Hindlimb muscle (tissue), 1 donor: ENCODE measurements around the gene KCNQ1. TPM values are rescaled to one million over a fixed set of nuclear protein-coding genes. Genes with fewer than 3 reads are reported as not detected.

Source experiments
- DNase-seq: peaks from one replicate; pipeline ENCODE4 v3.0.0-alpha.2; 2013
- polyA plus RNA-seq: library from polyadenylated mRNA; unstranded; fragments of 120-200 nt; gene quantifications from one replicate; pipeline ENCODE4 v1.2.1, GENCODE V29; 2013; ENCODE audit not compliant: insufficient read length

The KCNQ1 gene
- polyA plus RNA-seq, 1 donor: 2.9 TPM

- no peak for DNase-seq
Observed at GRCh38 chr11:2445746-2446551, 1.1 kb downstream of the KCNQ1 start.

DNA sequence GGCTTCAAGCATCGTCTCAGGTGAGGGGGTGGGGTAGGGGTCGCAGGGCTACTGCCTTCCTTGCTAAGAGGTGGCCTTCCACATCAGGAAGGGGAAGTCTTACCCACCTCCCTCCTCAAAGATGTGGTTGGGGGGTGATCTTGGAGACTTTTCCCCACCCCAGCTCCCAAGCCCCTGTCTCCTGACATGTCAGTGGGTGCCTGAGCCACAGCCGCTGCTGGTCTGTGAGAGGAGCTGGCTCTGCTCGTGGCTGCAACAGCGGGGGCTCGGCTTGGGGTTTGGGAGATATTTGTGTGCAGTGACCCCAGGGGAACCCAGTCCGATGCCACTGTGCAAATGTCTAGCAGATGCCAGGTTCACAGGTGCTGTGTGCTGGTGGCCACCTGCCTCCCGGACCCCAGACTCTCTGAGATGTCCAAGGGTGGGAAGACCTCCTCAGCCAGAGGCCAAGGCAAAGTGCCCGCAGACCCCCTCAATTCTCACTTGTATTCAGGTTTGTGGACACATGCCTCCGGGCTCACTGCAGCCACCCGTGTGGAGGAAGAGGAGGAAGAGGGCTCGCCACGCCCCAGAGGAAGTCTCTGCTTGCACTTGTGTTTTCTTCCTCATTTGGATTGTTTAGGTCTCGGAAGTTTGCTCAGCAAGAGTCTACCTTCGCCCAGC, 1.9 kb downstream of the KCNQ1 start:
- no peak for DNase-seq

- no peak for DNase-seq
Observed at GRCh38 chr11:2447253-2447950, 2.6 kb downstream of the KCNQ1 start.

- DNase-seq: no peak
Observed at GRCh38 chr11:2447951-2448650, 3.3 kb downstream of the KCNQ1 start.

GRCh38 chr11:2448661-2449547, 4.1 kb downstream of the KCNQ1 start:
- no peak for DNase-seq

- no peak for DNase-seq
Observed at GRCh38 chr11:2449548-2450320, 4.9 kb downstream of the KCNQ1 start.

DNA sequence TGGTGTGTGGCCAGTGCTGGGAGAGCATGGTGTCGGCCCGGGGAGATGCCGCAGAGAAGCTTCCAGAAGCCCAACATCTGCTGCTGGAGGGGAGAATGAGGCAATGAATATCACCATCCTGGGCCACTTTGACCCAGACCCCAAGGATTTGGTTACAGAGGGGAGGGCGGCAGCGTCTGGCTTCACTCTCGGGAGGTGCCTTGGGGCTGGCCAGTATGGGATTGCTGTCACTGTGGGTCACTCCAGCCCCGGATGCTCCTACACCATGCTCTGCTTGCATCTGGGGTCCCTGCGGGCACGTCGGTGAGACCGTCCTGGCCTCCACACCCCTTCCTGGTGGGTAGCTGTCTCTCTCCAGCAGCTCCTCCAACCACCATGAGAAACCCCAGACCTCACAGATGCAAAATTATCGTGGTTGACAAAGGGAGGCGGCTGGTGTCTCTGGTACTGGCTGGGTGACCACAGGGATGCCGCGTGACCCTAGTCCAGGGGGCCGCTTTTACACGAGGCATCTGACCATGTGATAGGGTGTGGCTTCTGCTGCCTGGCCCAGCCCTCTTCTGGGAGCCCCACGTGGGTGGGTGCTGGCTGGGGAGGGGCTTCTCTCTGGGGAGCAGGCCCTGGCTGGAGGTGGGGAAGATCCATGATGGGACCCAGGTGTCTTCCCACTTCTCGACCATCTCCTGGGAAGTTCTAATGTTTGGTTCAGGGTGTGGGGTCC, 5.7 kb downstream of the KCNQ1 start:
- DNase-seq: no peak

- DNase-seq: no peak
Observed at GRCh38 chr11:2451336-2451735, 6.5 kb downstream of the KCNQ1 start.

GRCh38 chr11:2451916-2452315, 7.1 kb downstream of the KCNQ1 start:
- no peak for DNase-seq

GRCh38 chr11:2452321-2453012, 7.7 kb downstream of the KCNQ1 start:
- peak; percentile 13 for DNase-seq

- no peak for DNase-seq
Observed at GRCh38 chr11:2453436-2453835, 8.6 kb downstream of the KCNQ1 start.

GRCh38 chr11:2458321-2458720, 13.5 kb downstream of the KCNQ1 start:
- DNase-seq: no peak

DNA sequence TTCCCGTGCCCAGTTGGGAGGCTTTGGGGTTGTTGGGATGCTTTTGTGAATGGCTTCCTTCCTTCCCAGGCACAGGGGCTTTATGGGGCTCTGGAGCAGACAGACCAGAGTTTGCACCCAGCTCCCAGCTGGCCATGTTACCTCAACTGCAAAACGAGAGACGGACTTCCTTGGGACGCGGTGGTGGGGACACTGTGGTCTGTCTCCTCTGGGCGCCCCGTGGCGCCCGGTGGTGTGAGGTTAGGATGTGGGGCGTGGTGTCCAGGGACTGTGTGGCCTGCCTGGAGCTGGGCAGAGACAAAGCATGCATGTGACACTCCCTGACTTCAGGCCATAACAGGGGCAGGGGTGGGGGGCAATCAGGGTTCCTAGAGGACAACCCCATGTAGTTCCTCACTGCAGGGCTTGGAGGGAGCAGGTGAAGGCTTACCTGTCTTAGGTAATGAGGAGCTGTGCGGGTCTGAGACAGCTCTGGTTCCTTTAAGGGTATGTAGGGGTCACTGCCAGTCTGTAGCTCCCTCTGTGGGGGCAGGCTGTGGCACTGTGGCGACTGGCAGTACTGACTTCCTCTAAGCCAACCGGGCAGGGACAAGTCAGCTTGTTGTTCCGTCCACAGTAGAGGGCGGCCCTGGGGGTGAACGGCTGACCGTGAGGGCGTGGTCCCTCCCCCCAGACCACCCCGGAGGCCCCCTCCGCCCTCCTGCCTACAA, 14.4 kb downstream of the KCNQ1 start:
- no peak for DNase-seq

GRCh38 chr11:2459796-2460531, 15.2 kb downstream of the KCNQ1 start:
- no peak for DNase-seq

- no peak for DNase-seq
Observed at GRCh38 chr11:2460540-2461252, 15.9 kb downstream of the KCNQ1 start.

DNA sequence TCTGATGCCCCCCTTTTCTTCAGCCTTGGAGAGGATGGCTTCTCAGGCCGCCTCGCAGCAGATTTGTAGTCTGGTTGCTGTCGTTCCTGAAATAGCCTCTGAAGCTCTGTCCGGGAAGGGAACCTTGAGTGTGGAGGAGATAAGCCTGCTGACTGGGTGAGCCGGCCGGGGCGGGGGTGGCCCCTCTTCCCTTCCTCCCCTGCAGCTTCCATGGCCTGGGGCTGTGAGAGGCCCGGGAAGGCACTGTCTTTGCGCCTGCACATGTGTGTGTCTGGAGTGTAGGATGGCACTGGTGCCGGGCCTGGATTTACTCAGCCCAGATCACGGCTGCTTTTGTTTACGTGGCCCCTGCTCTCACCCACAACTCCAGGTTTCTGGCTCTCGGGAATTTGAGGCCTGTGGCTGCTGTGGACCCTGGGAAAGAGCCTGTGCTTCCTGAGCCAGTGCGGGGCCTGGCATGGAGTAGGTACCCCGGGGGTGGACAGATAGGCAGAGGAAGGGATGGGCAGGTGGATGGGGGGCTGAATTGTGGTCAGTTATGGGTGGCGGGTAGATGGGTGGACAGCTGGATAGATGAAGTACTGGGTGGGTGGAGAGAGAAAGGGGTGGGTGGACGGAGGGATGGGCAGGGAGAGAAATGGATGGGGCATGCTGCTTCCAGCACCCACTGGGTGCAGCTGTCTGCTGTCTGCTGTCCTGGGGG, 16.6 kb downstream of the KCNQ1 start:
- no peak for DNase-seq

GRCh38 chr11:2461956-2462542, 17.2 kb downstream of the KCNQ1 start:
- DNase-seq: no peak
